Activated gamma-delta T cell (primary cell): ENCODE data around the gene ZBTB25.

Experiments
- DNase-seq: peaks from one replicate; lab custom pipeline; 2025; lab: John Stamatoyannopoulos, UW

ZBTB25 gene

GRCh38 chr14:64516969-64517368 is 13.3 kb upstream of the ZBTB25 start:
- no peak for DNase-seq

GRCh38 chr14:64515053-64515452 is 11.4 kb upstream of the ZBTB25 start:
- DNase-seq = no peak

GRCh38 chr14:64513271-64513670 is 9.6 kb upstream of the ZBTB25 start:
- DNase-seq = no peak

- no peak for DNase-seq
Observed at GRCh38 chr14:64510825-64511671, 7.4 kb upstream of the ZBTB25 start.

- no peak for DNase-seq
Observed at GRCh38 chr14:64509036-64509435, 5.4 kb upstream of the ZBTB25 start.

- DNase-seq = no peak
Observed at GRCh38 chr14:64508215-64508776, 4.7 kb upstream of the ZBTB25 start.

GRCh38 chr14:64507376-64508156 is 3.9 kb upstream of the ZBTB25 start:
- DNase-seq = no peak

- DNase-seq = no peak
Observed at GRCh38 chr14:64506721-64507120, 3.1 kb upstream of the ZBTB25 start.

GRCh38 chr14:64504897-64505794 is 1.5 kb upstream of the ZBTB25 start:
- DNase-seq = peak; percentile 69

GRCh38 chr14:64504310-64504896 is 765 bp upstream of the ZBTB25 start, which contains the start of gene ZBTB1:
ZBTB1 (plus strand) TSS chr14:64504770; CDS start chr14:64521505, 16,735 bp downstream.
- DNase-seq = peak; percentile 90

- DNase-seq = no peak
Observed at GRCh38 chr14:64502887-64503433, 678 bp downstream of the ZBTB25 start.

GRCh38 chr14:64502456-64502855 is 1.2 kb downstream of the ZBTB25 start:
- no peak for DNase-seq

GRCh38 chr14:64501411-64502171 is 2.0 kb downstream of the ZBTB25 start:
- DNase-seq = no peak

GRCh38 chr14:64500088-64500487 is 3.5 kb downstream of the ZBTB25 start:
- no peak for DNase-seq

- no peak for DNase-seq
Observed at GRCh38 chr14:64496764-64497163, 6.9 kb downstream of the ZBTB25 start.

- DNase-seq = no peak
Observed at GRCh38 chr14:64495252-64495651, 8.4 kb downstream of the ZBTB25 start.

GRCh38 chr14:64493455-64493854 is 10.2 kb downstream of the ZBTB25 start:
- no peak for DNase-seq

GRCh38 chr14:64491637-64492036 is 12.0 kb downstream of the ZBTB25 start:
- DNase-seq = no peak

- DNase-seq = no peak
Observed at GRCh38 chr14:64488590-64489099, 15.0 kb downstream of the ZBTB25 start.
